H1 (cell line): ENCODE results near the gene CEP78. TPM values are rescaled to one million over a fixed set of nuclear protein-coding genes. Genes with fewer than 3 reads are reported as not detected.

Source experiments
- CTCF ChIA-PET: fragments of 300-600 bp; sonication (Branson Sonifier 250); formaldehyde crosslinking; loops from one replicate; lab custom pipeline; 2021; ENCODE audit not compliant: partially characterized antibody; lab: Charles Lee
- POLR2A ChIA-PET: fragments of 300-600 bp; sonication (Branson Sonifier 250); formaldehyde crosslinking; loops from one replicate; lab custom pipeline; 2021; ENCODE audit warnings: inconsistent platforms; ENCODE audit not compliant: partially characterized antibody; lab: Charles Lee
- DNase-seq, 2 experiments: peaks; one replicate each; pipeline versions ENCODE4 v3.0.0 to v3.0.0-alpha.2; 2010 to 2022; ENCODE audit warnings: low spot score in 2 of 2, low read depth in 1 of 2, mixed read lengths in 1 of 2
- FAIRE-seq: peaks from 2 replicates; lab custom pipeline; 2011; peaks lifted over from hg19 to GRCh38; lab: Jason Lieb, UNC
- H2AFZ ChIP-seq: 2 replicates; pipeline ENCODE4 v1.8.1; 2012; ENCODE audit warnings: low read length, inconsistent platforms
- H2AK5ac ChIP-seq: 2 replicates; pipeline ENCODE4 v1.6.1; 2013; ENCODE audit warnings: low read depth, low read length
- H2BK120ac ChIP-seq: replicated peaks from 2 replicates; pipeline ENCODE3; 2013; ENCODE audit warnings: low read depth, low read length, inconsistent platforms
- H2BK12ac ChIP-seq: 2 replicates; pipeline ENCODE4 v1.6.1; 2013; ENCODE audit warnings: low read depth, low read length
- H2BK15ac ChIP-seq: 2 replicates; pipeline ENCODE4 v1.6.1; 2013; ENCODE audit warnings: low read length
- H2BK20ac ChIP-seq: 2 replicates; pipeline ENCODE4 v1.6.1; 2013; ENCODE audit warnings: low read length
- H2BK5ac ChIP-seq: 2 replicates; pipeline ENCODE4 v1.6.1; 2013; ENCODE audit warnings: low read depth, low read length
- H3K14ac ChIP-seq: 2 replicates; pipeline ENCODE4 v1.6.1; 2013; ENCODE audit warnings: inconsistent platforms; ENCODE audit not compliant: insufficient read length
- H3K18ac ChIP-seq: 2 replicates; pipeline ENCODE4 v1.6.1; 2013; ENCODE audit warnings: low read length; ENCODE audit errors: extremely low read depth
- H3K23ac ChIP-seq: 2 replicates; pipeline ENCODE4 v1.6.1; 2013; ENCODE audit warnings: inconsistent platforms; ENCODE audit not compliant: insufficient read length
- H3K23me2 ChIP-seq: 2 replicates; pipeline ENCODE4 v1.6.1; 2013; ENCODE audit warnings: low read depth, low read length
- H3K27ac ChIP-seq: 2 replicates; pipeline ENCODE4 v1.6.1; 2011; ENCODE audit warnings: low read depth, low read length, inconsistent platforms
- H3K27me3 ChIP-seq, 4 experiments: replicated peaks in 1 of 4; 1 replicate in 1 of 4; 2 replicates in 3 of 4; pipeline versions ENCODE4 v1.6.1 to v1.8.1; 2011 to 2013; ENCODE audit warnings: low read length in 3 of 4, mild to moderate bottlenecking in 3 of 4, inconsistent platforms in 2 of 4, mixed read lengths in 2 of 4, moderate library complexity in 1 of 4; ENCODE audit not compliant: control insufficient read depth in 3 of 4, insufficient read depth in 3 of 4; ENCODE audit errors: extremely low read depth in 1 of 4
- H3K36me3 ChIP-seq, 4 experiments: 2 replicates each; pipeline versions ENCODE4 v1.6.1 to v1.8.1; 2011 to 2013; ENCODE audit warnings: mild to moderate bottlenecking in 4 of 4, low read length in 3 of 4, moderate library complexity in 2 of 4, control low read depth in 1 of 4, inconsistent platforms in 1 of 4; ENCODE audit not compliant: insufficient read depth in 4 of 4, control insufficient read depth in 2 of 4
- H3K4ac ChIP-seq: replicated peaks from 2 replicates; pipeline ENCODE3; 2013; ENCODE audit warnings: low read length, low read depth, mixed read lengths, inconsistent platforms; ENCODE audit not compliant: insufficient read length
- H3K4me1 ChIP-seq, 4 experiments: replicated peaks in 1 of 4; 1 replicate in 1 of 4; 2 replicates in 3 of 4; pipeline versions ENCODE4 v1.6.1 to v1.8.1; 2011 to 2013; ENCODE audit warnings: low read length in 3 of 4, inconsistent platforms in 2 of 4, mixed read lengths in 1 of 4; ENCODE audit not compliant: insufficient read depth in 4 of 4, control insufficient read depth in 3 of 4
- H3K4me2 ChIP-seq, 2 experiments: 2 replicates each; pipeline versions ENCODE4 v1.6.1 to v1.8.1; 2011 to 2013; ENCODE audit warnings: low read depth in 2 of 2, low read length in 2 of 2, control low read depth in 1 of 2, inconsistent platforms in 1 of 2, mild to moderate bottlenecking in 1 of 2; ENCODE audit not compliant: insufficient read depth in 1 of 2
- H3K4me3 ChIP-seq, 4 experiments: fragments of 200-600, 300-600 bp in 1 of 4; sonication (generic), shearing (Covaris generic), sonication (Bioruptor Twin) in 1 of 4; 2 replicates each; pipeline versions ENCODE4 v1.5.1 to v1.8.1; 2011 to 2016; ENCODE audit warnings: low read length in 4 of 4, low read depth in 3 of 4, control low read depth in 2 of 4, inconsistent platforms in 2 of 4, mild to moderate bottlenecking in 2 of 4, mixed read lengths in 1 of 4, moderate library complexity in 1 of 4; ENCODE audit not compliant: insufficient read depth in 2 of 4; ENCODE audit errors: extremely low read depth in 1 of 4
- H3K56ac ChIP-seq: replicated peaks from 2 replicates; pipeline ENCODE3; 2013; ENCODE audit warnings: low read depth, mild to moderate bottlenecking, mixed read lengths, low read length, inconsistent platforms; ENCODE audit not compliant: insufficient read length
- H3K79me1 ChIP-seq: 2 replicates; pipeline ENCODE4 v1.6.1; 2013; ENCODE audit warnings: low read depth, low read length, control low read depth
- H3K79me2 ChIP-seq, 2 experiments: 2 replicates each; pipeline versions ENCODE4 v1.6.1 to v1.8.1; 2012 to 2013; ENCODE audit warnings: low read length in 2 of 2, mild to moderate bottlenecking in 2 of 2, inconsistent platforms in 1 of 2; ENCODE audit not compliant: insufficient read depth in 2 of 2, control insufficient read depth in 1 of 2
- H3K9ac ChIP-seq, 4 experiments: replicated peaks in 1 of 4; 1 replicate in 1 of 4; 2 replicates in 3 of 4; pipeline versions ENCODE4 v1.6.1 to v1.8.1; 2011 to 2013; ENCODE audit warnings: low read depth in 3 of 4, low read length in 3 of 4, control low read depth in 2 of 4, mild to moderate bottlenecking in 2 of 4, moderate library complexity in 2 of 4, inconsistent platforms in 1 of 4; ENCODE audit errors: extremely low read depth in 1 of 4
- H3K9me3 ChIP-seq, 2 experiments: 2 replicates each; pipeline versions ENCODE4 v1.6.1 to v1.8.1; 2012 to 2013; ENCODE audit warnings: mild to moderate bottlenecking in 2 of 2, moderate library complexity in 2 of 2, control low read depth in 1 of 2, inconsistent platforms in 1 of 2, low read depth in 1 of 2, low read length in 1 of 2, mixed read lengths in 1 of 2; ENCODE audit not compliant: insufficient read depth in 2 of 2
- H4K20me1 ChIP-seq, 2 experiments: replicated peaks in 1 of 2; 2 replicates each; pipeline versions ENCODE3 to v1.8.1; 2011 to 2013; ENCODE audit warnings: inconsistent platforms in 2 of 2, low read length in 2 of 2, mild to moderate bottlenecking in 1 of 2; ENCODE audit not compliant: insufficient read depth in 2 of 2, control insufficient read depth in 1 of 2
- H4K5ac ChIP-seq: 2 replicates; pipeline ENCODE4 v1.6.1; 2013; ENCODE audit warnings: low read length, low read depth, mixed read lengths, inconsistent platforms; ENCODE audit not compliant: insufficient read length
- H4K8ac ChIP-seq: 2 replicates; pipeline ENCODE4 v1.8.0; 2013; ENCODE audit warnings: mild to moderate bottlenecking, moderate library complexity, low read length, inconsistent platforms; ENCODE audit not compliant: insufficient read depth; ENCODE audit errors: extremely low read depth
- H4K91ac ChIP-seq: replicated peaks from 2 replicates; pipeline ENCODE3; 2013; ENCODE audit warnings: low read length, mixed read lengths, inconsistent platforms; ENCODE audit not compliant: insufficient read length
- BACH1 ChIP-seq: IDR thresholded peaks from 2 replicates; pipeline ENCODE4 v1.6.1; 2012; ENCODE audit warnings: low read length, improper control_type of control experiment
- CBX5 ChIP-seq: fragments of 300-800, 300-1000 bp; sonication (generic); IDR thresholded peaks from 2 replicates; pipeline ENCODE4 v1.7.1; 2016; ENCODE audit warnings: antibody characterized with exemption, low read length, low read depth
- CEBPB ChIP-seq: IDR thresholded peaks from 2 replicates; pipeline ENCODE4 v1.6.1; 2012; ENCODE audit warnings: low read depth, low read length
- EGR1 ChIP-seq: IDR thresholded peaks from 2 replicates; pipeline ENCODE4 v1.6.1; 2011; ENCODE audit warnings: low read depth, low read length, borderline replicate concordance
- POLR2A ChIP-seq, 2 experiments: IDR thresholded peaks; 1 replicate in 1 of 2; 2 replicates in 1 of 2; pipeline ENCODE4 v1.6.1; 2011; ENCODE audit warnings: low read depth in 2 of 2, low read length in 2 of 2, mild to moderate bottlenecking in 2 of 2; ENCODE audit errors: control extremely low read depth in 1 of 2
- RFX5 ChIP-seq: IDR thresholded peaks from 2 replicates; pipeline ENCODE4 v1.6.1; 2011; ENCODE audit warnings: low read depth, low read length, improper control_type of control experiment, borderline replicate concordance
- SIRT6 ChIP-seq: IDR thresholded peaks from one replicate; pipeline ENCODE4 v1.7.1; 2012; ENCODE audit warnings: low read length, inconsistent platforms
- SIX5 ChIP-seq: IDR thresholded peaks from 2 replicates; pipeline ENCODE4 v1.6.1; 2011; ENCODE audit warnings: mild to moderate bottlenecking, low read depth, low read length
- TAF7 ChIP-seq: optimal IDR thresholded peaks from 2 replicates; pipeline ENCODE3; 2011; ENCODE audit warnings: low read depth, mild to moderate bottlenecking, inconsistent platforms, low read length, moderate library complexity, borderline replicate concordance
- TBP ChIP-seq: IDR thresholded peaks from 2 replicates; pipeline ENCODE4 v1.6.1; 2011; ENCODE audit warnings: low read depth, low read length, improper control_type of control experiment
- WGBS, 2 experiments: shearing (Covaris generic) in 1 of 2; methylation state at CpG; one replicate each; pipeline versions ENCODE4 v1.1.6 to v1.1.7; 2013 to 2015; ENCODE audit warnings: low lambda C conversion rate in 2 of 2, mixed read lengths in 2 of 2, inconsistent platforms in 1 of 2, low coverage in 1 of 2, missing lambda C conversion rate in 1 of 2; ENCODE audit not compliant: insufficient replicate concordance in 2 of 2, insufficient coverage in 1 of 2, insufficient read length in 1 of 2; ENCODE audit errors: extremely low coverage in 1 of 2, missing lambda C conversion rate in 1 of 2; 5-methylcytosine and 5-hydroxymethylcytosine counted together
- polyA plus RNA-seq, 7 experiments: library from polyadenylated mRNA; depleted of rRNA in 3 of 7; stranded (reverse) in 5 of 7; unstranded in 2 of 7; fragments of >200 nt in 5 of 7; fragments of 200-250 nt in 2 of 7; gene quantifications; 1 replicate in 5 of 7; 2 replicates in 1 of 7; 4 replicates in 1 of 7; pipeline versions ENCODE4 v1.2.1 to v1.2.3, GENCODE V29; 2011 to 2013; ENCODE audit warnings: missing spikeins in 2 of 7, mixed read lengths in 2 of 7
- total RNA-seq: library from RNA; stranded (reverse); fragmentation: NEBNext Ultra II Directional; extraction: Animal tissue kit (Norgen Biotek cat#: 25700); gene quantifications from 2 replicates; pipeline ENCODE4 v1.2.1, GENCODE V29; 2021
- TF ChIP-seq, protein P1 (sequence below): IDR thresholded peaks from 2 replicates; pipeline ENCODE4 v1.6.1; 2012; ENCODE audit warnings: inconsistent platforms

Gene CEP78
- total and polyA plus RNA-seq, 2 of the 8 experiments (the other 6 are each of a cell fraction or from before 2014, with no cell fraction given): 10.3 to 40.9 TPM

DNA sequence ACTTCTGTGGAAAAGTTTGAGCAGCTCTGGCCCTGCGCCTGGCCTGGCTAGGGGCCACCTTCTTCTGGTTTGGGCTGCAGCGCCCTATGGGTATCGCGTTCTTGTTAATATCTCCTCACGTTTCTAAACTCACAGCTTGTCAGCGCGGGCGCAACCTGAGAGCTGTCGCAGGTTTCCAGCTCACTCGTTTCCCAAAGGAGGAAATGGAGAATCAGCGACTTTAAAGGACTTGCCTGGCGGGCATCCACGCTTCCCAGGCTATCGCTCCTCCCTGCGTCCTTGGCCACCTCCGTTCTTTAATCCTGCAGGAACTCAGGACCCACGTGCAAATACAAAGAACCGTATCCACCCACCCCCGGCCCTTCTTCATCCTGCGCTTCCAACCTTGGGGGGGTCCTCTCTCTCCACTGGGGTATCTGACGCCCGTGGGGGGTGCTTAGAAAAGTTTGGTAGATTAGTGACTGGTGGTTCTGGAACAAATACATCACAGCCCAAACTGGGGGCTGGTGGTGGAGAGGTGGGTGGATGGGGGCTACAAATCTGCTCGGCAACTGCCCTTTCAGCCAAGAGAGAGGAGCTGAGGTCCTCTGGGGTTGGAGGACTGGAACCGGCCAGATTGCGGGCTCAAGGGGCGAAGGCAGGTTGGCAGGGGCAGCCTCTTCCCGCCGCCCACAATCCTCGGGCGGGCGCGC is 60.5 kb downstream of the CEP78 start:
- POLR2A ChIA-PET: interaction anchor here (0.7 to 27.8 kb wide), 50 partner anchors 13 to 1280 kb away, joined by 3 to 936 read pairs (median 5); partner anchors contain the start of genes CEP78, GNAQ and TLE4
- TF ChIP-seq CBX5 (no peak), TAF7 (peak; percentile 47), EGR1 (no peak), SIRT6 (no peak), SIX5 (no peak), TBP (no peak; the same call in 1 of the 2 replicates), CEBPB (no peak), POLR2A (IDR thresholded peaks at IDR 0.05; ENCODE audit: control extremely low read depth in 1 of 2, low read depth in 2 of 2, low read length in 2 of 2) (peak in 1 of 2 experiments; percentile 81; a peak in 2 of 3 replicates), BACH1 (no peak), RFX5 (no peak)
- TF ChIP-seq, protein P1, sequence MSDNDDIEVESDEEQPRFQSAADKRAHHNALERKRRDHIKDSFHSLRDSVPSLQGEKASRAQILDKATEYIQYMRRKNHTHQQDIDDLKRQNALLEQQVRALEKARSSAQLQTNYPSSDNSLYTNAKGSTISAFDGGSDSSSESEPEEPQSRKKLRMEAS: no peak; the same call in 1 of the 2 replicates

More for the DNA sequence above, 60.5 kb downstream of the CEP78 start:
- H3K4me1 ChIP-seq: peaks cover 8 to 16% (median 12%) of the 10 kb centered on the region in 4 experiments; a peak in 6 of 7 replicates
- peak overlapping the region; percentile 80 for H3K4ac ChIP-seq
- peak overlapping the region; percentile 94 to 99 (median 96) for H3K9ac ChIP-seq
- H2BK120ac ChIP-seq: peak overlapping the region; percentile 41
- H2BK20ac ChIP-seq: no peak overlapping the region
- peaks cover 15 to 44% of the 10 kb centered on the region in 2 experiments for H3K79me2 ChIP-seq
- DNase-seq (peak in 1 of 2 experiments; percentile 61), FAIRE-seq (no peak)
- 2% methylated on average over 32 of the region's 32 CpGs; no CpG with 5 or more reads in 1 of the 2 experiments for WGBS, 2 experiments
- peak overlapping the region; percentile 94 for H3K27ac ChIP-seq
- H3K79me1 ChIP-seq: peaks cover 4% of the 10 kb centered on the region
- H3K9me3 ChIP-seq: no peaks in the 10 kb centered on the region
- H4K5ac ChIP-seq: peak overlapping the region; percentile 92
- H2AK5ac ChIP-seq: peak overlapping the region; percentile 32; the same call in 1 of the 2 replicates
- H4K20me1 ChIP-seq: peaks cover 6 to 11% of the 10 kb centered on the region in 2 experiments
- peak overlapping the region; percentile 54; the same call in 1 of the 2 replicates for H2BK15ac ChIP-seq
- peak overlapping the region; percentile 95 for H4K91ac ChIP-seq
- peak overlapping the region; percentile 83 to 87 for H3K4me2 ChIP-seq
- peaks cover 7% of the 10 kb centered on the region; the same call in 1 of the 2 replicates for H3K23me2 ChIP-seq
- peak overlapping the region; percentile 95 for H3K18ac ChIP-seq
- H2BK12ac ChIP-seq: peak overlapping the region; percentile 41; the same call in 1 of the 2 replicates
- H3K56ac ChIP-seq: peak overlapping the region; percentile 95
- H4K8ac ChIP-seq: peak overlapping the region; percentile 97; the same call in 1 of the 2 replicates
- no peaks in the 10 kb centered on the region for H3K27me3 ChIP-seq
- no peak overlapping the region for H2AFZ ChIP-seq
- no peak overlapping the region for H3K23ac ChIP-seq
- H3K4me3 ChIP-seq: peak overlapping the region; percentile 87 to 93 (median 90)
- peaks cover 11 to 27% (median 15%) of the 10 kb centered on the region in 4 experiments for H3K36me3 ChIP-seq
- CTCF ChIA-PET: interaction anchor here (0.7 to 3.2 kb wide), 6 partner anchors 11 to 34 kb away, joined by 3 to 21 read pairs (median 4); no protein-coding TSS in a partner anchor
- H3K14ac ChIP-seq: no peak overlapping the region
- peak overlapping the region; percentile 97 for H2BK5ac ChIP-seq
